DND-41 (cell line): Measurements from ENCODE around the gene MICAL2.

Source experiments
- CTCF ChIP-seq: IDR thresholded peaks from 2 replicates; pipeline ENCODE4 v1.5.1; 2012; ENCODE audit warnings: borderline replicate concordance, low read length, moderate library complexity, mild to moderate bottlenecking; ENCODE audit not compliant: poor library complexity, severe bottlenecking; ENCODE audit errors: extremely low read depth
- EZH2 ChIP-seq: IDR thresholded peaks from 3 replicates; pipeline ENCODE4 v1.6.1; 2012; ENCODE audit warnings: borderline replicate concordance, low read depth, mild to moderate bottlenecking, moderate library complexity, low read length, inconsistent platforms; ENCODE audit not compliant: severe bottlenecking

- TF ChIP-seq EZH2 = no peak
- TF ChIP-seq CTCF = no peak
Measured at GRCh38 chr11:12239396-12239795, 129.0 kb downstream of the MICAL2 start.
